NB4 (cell line): ENCODE results near the gene TNFRSF18.

Experiments used
- POLR2A ChIP-seq: IDR thresholded peaks from 2 replicates; pipeline ENCODE4 v1.6.1; 2011; ENCODE audit warnings: mild to moderate bottlenecking; ENCODE audit not compliant: insufficient read length; ENCODE audit errors: extremely low read depth
- TF ChIP-seq, protein P1 (sequence below): IDR thresholded peaks from one replicate; pipeline ENCODE4 v1.5.1; 2012; ENCODE audit warnings: low read depth, low read length
- TF ChIP-seq, protein P2 (sequence below): IDR thresholded peaks from 2 replicates; pipeline ENCODE4 v1.6.1; 2011; ENCODE audit warnings: low read depth, low read length

DNA sequence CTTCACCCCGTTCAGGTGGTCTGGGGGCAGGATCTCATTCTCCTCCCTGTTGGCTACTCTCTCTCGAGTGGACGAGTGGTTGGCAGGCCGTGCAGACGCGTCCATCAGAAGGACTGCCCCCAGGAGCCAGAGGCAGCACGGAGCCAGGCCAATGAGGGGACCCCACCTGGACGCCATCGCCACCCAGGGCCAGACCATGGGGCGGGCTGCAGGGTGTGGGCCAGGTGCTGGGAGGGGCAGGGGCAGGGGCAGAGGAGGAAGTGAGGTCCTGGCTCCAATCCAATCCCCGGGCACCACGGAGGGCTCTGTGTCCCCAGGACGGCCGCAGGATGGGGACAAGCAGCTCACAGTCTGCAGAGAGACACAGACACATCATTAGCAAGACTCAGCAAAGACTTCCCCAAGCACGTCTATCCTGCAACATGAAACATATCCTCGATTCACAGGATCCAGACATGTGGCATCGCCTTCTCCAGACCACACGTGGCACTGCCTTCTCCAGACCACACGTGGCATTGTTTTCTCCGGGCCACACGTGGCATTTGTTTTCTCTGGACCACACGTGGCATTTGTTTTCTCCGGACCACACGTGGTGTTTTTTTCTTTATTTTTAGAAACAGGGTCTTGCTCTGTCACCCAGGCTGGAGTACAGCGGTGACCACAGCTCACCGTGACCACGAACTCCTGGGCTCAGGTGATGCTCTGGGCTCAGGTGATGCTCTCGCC is 22.4 kb upstream of the TNFRSF18 start:
- TF ChIP-seq, protein P1, sequence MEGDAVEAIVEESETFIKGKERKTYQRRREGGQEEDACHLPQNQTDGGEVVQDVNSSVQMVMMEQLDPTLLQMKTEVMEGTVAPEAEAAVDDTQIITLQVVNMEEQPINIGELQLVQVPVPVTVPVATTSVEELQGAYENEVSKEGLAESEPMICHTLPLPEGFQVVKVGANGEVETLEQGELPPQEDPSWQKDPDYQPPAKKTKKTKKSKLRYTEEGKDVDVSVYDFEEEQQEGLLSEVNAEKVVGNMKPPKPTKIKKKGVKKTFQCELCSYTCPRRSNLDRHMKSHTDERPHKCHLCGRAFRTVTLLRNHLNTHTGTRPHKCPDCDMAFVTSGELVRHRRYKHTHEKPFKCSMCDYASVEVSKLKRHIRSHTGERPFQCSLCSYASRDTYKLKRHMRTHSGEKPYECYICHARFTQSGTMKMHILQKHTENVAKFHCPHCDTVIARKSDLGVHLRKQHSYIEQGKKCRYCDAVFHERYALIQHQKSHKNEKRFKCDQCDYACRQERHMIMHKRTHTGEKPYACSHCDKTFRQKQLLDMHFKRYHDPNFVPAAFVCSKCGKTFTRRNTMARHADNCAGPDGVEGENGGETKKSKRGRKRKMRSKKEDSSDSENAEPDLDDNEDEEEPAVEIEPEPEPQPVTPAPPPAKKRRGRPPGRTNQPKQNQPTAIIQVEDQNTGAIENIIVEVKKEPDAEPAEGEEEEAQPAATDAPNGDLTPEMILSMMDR = no peak
- TF ChIP-seq, protein P2, sequence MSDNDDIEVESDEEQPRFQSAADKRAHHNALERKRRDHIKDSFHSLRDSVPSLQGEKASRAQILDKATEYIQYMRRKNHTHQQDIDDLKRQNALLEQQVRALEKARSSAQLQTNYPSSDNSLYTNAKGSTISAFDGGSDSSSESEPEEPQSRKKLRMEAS = no peak
- no peak for TF ChIP-seq POLR2A
